Lung microvascular endothelial cell (primary cell): ENCODE measurements around the gene DEPDC1B. TPM values are rescaled to one million over a fixed set of nuclear protein-coding genes. Genes with fewer than 3 reads are reported as not detected.
"Not testable (repeated sequence)": the region's sequence is repeated elsewhere in the genome, so short reads cannot be mapped to it uniquely, and the experiment has no call there.

Experiments used
- DNase-seq, 2 donors: peaks; one replicate each; pipeline versions ENCODE4 v3.0.0 to v3.0.0-alpha.2; 2010; ENCODE audit warnings: low read depth in 2 of 2
- total RNA-seq: library from RNA; depleted of rRNA; stranded (reverse); fragments of >200 nt; gene quantifications from 2 replicates; pipeline ENCODE4 v1.2.1, GENCODE V29; 2014

DEPDC1B gene, protein sequence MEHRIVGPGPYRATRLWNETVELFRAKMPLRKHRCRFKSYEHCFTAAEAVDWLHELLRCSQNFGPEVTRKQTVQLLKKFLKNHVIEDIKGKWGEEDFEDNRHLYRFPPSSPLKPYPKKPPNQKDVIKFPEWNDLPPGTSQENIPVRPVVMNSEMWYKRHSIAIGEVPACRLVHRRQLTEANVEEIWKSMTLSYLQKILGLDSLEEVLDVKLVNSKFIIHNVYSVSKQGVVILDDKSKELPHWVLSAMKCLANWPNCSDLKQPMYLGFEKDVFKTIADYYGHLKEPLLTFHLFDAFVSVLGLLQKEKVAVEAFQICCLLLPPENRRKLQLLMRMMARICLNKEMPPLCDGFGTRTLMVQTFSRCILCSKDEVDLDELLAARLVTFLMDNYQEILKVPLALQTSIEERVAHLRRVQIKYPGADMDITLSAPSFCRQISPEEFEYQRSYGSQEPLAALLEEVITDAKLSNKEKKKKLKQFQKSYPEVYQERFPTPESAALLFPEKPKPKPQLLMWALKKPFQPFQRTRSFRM
- 1.6 and 5.9 TPM in 2 replicates for total RNA-seq

DNA sequence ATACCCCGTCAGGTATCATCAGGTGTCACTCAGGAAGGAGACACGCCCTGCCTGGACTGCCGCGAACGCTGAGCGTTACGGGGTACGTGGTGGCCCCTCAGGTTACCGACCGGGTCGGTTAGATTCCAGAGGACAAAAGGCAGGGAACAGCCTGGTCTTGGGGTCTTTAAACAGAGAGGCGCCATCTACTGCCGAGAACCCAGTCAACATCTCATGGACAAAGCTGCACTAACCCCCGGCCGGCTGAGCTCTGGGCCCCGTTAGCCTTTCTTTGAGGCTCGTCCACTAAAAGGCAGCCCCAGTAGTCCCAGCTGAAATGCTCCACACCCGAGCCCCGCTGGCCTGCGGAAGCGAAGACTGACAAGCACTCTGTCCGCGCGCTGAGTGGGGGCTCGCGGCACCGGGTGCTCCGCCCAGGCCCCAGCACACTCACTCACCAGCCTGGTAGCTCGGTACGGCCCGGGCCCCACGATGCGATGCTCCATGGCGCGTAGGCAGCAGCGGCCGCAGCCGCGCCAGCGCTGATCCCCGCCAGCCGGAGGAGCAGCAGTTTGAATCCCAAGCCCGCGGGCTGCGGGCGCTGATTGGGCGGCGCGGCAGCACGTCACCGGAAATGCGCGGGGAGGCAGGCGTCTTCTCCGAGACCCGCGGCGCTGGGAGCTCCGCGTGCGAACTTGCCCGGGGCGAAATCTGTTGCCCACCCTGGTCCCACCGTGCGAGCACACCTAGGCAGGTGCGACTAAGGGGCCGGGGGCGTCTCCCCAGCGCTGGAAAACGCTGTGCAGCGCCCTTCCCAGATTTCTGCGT is at the start of gene DEPDC1B:
Gene DEPDC1B (minus strand): TSS at position 558 of the 807 bp plus-strand sequence. CDS start 73 bp downstream, at position 485.
- DNase-seq: peak; percentile 90 to 91

DNA sequence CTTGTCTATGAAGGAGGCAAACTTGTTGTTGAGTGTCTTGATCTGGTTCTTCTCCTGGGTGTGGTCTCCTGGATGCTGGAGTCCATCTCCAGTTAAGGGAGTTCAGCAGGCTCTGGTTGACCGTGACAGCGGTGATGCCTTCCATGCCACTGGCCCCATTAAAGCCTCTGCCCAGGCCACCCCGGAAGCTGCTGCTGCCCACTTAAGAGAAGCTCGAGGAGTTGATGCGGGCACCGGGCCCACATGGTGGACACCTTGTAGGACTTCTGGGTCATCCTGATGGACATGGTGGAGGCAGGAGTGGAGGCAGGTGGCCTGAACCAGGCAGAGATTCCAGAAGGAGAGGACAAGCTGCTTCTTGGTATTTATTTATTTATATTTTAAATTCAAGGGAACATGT is 44.7 kb upstream of the DEPDC1B start:
- no peak for DNase-seq

DNA sequence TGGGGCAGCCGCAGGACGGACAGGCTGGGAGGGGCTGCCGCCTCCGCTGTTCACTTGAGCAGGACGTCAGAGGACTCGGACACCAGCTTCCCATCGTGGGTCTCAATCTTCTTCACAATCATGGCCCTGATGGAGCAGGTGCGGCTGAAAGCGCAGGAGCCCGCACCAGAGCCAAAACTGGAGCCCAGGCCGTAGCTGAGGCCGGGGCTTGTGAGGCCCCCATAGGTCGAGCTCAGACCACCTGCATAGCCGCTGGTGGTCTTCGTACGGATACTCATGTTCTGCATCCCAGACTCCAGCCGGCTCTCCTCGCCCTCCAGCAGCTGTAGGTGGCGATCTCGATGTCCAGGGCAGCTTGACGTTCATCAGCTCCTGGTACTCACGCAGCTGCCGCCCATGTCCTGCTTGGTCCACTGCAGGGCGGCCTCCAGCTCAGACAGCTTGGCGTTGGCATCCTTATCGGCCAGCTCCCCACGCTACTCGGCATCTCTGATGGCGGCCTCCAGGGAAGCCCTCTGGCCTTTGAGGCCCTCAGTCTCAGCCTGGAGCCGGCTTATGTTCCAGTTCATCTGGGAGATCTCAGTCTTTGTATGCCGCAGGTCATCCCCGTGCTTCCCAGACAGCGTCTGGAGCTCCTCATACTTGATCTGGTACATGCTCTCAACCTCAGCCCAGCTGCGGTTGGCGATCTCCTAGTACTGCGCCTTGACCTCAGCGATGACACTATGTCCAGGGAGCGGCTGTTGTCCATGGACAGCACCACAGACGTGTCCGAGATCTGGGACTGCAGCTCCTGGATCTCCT is 43.7 kb upstream of the DEPDC1B start:
- no peak for DNase-seq

DNA sequence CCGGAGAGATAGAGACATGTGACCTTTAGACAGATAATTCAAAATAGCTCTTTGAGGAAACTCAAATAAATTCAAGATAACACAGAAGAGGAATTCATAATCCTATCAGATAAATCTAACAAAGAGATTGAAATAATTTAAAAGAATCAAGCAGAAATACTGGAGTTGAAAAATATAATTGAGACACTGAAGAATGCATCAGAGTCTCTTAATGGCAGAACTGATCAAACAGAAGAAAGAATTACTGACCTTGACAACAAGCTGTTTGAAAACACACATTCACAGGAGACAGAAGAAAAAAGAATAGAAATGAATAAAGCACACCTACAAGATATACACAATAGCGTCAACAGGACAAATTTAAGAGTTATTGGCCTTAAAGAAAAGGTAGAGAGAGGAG is 40.4 kb upstream of the DEPDC1B start:
- no peak for DNase-seq

DNA sequence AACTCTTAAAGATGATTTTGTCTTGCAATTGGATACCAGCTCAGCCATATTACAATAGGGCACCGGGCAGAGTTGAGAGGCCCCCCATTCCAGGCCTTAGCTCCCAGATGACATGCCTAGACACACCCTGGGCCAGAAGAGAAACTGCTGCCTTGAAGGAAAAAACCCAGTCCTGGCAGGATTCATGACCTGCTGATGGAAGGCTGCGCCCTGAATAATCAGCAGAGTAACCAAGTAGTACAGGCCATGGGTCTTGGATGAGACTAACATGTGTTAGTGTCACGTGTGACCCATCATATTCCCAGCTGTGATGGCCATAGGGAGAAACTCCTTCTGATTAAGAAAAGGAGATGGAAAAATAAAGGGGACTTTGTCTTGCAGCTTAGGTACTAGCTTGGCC is 39.0 kb upstream of the DEPDC1B start:
- DNase-seq: no peak

DNA sequence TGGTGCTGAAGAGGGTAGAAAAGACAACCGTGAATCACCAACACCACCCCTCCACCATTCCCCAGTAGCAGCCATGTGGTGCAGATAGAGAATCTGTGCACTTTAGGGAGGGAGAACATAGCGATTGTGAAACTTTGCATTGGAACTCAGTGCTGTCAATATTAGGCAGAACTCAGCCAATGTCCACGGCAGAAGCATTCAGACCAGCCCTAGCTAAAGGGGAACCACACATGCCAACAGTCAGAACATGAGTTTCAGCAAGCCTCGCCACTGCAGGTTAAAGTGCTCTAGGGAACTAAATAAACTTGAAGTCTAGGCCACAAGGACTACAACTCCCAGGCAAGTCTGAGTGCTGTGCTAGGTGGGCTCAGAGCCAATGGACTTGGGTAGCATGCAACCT is 38.5 kb upstream of the DEPDC1B start:
- DNase-seq: no peak

DNA sequence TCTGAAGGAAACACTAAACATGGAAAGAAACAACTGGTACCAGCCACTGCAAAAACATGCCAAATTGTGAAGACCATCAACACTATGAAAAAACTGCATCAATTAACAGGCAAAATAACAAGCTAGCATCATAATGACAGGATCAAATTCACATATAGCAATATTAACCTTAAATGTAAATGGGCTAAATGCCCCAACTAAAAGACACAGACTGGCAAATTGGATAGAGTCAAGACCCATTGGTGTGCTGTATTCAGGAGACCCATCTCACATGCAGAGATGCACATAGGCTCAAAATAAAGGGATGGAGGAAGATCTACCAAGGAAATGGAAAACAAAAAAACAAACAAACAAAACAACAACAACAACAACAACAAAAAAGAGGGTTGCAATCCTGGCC is 30.9 kb upstream of the DEPDC1B start:
- DNase-seq: not testable (repeated sequence)

DNA sequence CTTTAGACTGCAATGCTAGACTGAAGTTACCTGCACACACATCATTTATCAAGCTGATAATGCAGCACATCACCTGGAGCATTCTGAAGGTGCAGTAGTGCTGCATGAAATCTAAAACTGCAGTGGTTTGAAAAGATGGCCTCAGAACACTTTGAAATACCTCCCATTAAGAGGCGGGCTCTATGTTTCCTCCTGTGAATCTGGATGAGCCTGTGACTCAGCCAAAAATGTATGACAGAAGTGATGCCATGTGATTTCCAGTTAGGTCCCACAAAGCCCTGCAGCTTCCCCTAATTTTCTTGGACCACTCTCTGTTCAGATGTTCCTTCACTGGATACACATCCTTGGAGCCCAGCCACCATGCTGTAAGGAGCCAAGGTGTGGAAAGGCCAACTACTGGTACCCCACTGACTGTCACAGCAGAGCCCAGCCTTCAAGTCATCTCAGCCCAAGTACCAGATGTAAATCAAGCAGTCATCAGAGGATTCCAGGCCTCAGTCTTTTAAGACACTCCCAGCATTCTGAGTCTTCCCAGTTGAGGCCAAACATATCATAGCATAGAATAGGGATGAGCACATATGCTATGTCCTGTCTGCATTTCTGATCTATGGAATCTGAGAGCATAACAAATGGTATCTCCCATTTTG is 27.2 kb upstream of the DEPDC1B start:
- no peak for DNase-seq

DNA sequence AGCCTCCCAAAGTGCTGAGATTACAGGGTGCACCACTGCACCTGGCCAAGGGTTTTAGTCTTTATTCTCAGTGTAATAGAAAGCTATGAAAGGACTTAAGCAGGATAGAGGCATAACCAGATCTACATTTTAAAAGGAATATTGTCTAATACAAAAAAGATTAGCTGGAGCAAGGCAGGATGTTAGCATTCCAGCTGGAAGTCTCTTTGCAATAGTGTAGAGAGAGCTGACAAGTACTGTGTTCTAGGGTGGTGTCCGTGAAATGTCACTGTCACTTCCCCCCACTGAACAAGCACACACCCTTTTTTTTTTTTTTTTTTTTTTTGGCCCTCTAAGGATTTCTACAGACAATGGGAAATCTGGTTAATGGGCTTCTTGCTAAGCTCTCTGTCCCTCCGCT is 24.2 kb upstream of the DEPDC1B start:
- DNase-seq: no peak

DNA sequence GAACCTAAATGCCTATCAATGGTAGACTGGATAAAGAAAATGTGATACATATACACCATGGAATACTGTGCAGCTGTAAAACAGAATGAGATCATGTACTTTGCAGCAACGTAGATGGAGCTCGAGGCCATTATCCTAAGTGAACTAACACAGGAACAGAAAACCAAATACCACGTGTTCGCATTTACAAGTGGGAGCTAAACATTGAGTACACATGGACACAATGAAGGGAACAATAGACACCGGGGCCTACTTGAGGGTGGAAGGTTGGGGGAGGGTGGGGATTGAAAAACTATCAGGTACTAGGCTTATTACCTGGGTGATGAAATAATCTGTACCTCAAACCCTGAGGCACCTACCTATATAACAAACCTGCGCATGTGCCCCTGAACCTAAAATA is 22.4 kb upstream of the DEPDC1B start:
- DNase-seq: no peak

DNA sequence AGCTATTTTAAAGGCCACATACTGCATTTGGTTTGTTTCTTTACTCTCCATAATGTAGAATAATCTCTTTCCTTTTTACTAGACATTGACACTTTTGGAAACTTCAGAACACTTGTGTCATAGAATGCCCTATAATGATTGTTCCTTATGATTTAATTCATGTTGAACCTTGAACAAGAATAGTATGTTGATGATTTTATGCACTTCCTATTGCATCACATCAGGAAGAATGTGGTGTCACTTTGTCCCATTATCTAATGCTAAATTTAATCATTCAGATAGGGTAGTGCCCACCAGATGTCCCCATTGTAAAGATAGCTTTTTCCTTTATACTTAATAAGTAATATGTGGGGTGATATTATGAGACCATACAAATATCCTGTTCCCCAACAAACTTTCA is 19.4 kb upstream of the DEPDC1B start:
- no peak for DNase-seq

DNA sequence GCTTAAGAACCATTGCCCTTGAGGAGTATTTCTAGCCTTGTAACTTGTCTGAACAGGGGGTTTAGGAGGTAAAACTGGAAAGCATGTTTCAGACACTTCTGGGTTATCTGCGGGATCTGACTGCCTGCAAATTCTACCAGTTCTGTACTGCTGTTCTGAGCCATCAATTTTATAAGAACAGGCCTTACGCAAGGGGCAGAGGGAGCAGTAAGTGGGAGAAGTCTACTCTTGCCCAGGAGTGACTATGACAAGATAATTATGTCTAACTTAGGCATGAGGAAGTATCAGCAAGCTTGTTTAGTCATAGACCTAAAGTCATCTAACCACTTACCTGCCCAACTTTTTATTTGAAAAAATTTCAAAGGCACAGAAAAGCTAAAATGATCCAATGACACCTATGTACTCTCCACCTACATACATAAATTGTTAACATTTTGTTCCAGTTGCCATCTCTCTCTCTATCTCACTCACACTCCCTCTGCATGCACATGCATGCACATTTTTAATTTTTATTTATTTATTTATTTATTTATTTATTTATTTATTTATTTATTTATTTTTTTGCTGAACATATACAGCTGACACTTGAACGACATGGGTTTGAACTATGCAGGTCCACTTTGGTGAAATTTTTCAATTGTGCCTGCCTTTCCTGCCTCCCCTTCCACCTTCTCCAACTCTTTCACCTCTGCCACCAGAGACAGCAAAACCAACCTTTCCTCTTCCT is 18.4 kb upstream of the DEPDC1B start:
- DNase-seq: no peak

DNA sequence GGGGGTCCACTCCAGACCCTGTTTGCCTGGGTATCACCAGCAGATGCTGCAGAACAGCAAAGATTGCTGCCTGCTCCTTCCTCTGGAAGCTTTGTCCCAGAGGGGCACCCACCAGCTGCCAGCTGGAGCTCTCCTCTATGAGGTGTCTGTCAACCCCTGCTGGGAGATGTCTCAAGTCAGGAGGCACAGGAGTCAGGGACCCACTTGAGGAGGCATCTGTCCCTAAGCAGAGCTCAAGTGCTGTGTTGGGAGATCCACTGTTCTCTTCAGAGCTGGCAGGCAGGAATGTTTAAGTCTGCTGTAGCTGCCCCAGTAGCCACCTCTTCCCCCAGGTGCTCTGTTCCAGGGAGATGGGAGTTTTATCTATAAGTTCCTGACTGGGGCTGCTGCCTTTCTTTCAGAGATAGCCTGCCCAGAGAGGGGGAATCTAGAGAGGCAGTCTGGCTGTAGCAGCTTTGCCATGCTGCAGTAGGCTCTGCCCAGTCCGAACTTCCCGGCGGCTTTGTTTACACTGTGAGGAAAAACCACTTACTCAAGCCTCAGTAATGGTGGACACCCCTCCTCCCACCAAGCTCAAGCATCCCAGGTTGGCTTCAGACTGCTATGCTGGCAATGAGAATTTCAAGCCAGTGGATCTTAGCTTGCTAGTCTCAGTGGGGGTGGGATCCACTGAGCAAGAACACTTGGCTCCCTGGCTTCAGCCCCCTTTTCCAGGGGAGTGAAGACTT is 15.4 kb upstream of the DEPDC1B start:
- not testable (repeated sequence) for DNase-seq

DNA sequence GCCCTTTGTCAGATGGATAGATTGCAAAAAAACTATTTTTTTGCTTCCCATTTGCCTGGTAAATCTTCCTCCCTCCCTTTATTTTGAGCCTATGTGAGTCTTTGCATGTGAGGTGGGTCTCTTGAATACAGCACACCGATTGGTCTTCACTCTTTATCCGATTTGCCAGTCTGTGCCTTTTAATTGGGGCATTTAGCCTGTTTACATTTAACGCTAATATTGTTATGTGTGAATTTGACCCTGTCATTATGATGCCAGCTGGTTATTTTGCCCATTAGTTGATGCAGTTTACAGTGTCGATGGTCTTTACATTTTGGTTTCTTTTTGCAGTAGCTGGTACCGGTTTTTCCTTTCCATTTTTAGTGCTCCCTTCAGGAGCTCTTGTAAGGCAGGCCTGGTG is 13.0 kb upstream of the DEPDC1B start:
- DNase-seq: no peak

DNA sequence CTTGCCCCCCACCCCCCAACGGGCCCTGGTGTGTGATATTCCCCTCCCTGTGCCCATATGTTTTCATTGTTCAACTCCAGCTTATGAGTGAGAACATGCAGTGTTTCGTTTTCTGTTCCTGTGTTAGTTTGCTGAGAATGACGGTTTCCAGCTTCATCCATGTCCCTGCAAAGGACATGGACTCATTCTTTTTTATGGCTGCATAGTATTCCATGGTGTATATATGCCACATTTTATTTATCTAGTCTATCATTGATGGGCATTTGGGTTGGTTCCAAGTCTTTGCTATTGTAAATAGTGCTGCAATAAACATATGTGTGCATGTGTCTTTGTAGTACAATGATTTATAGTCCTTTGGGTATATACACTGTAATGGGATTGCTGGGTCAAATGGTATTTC is 11.9 kb upstream of the DEPDC1B start:
- DNase-seq: not testable (repeated sequence)

DNA sequence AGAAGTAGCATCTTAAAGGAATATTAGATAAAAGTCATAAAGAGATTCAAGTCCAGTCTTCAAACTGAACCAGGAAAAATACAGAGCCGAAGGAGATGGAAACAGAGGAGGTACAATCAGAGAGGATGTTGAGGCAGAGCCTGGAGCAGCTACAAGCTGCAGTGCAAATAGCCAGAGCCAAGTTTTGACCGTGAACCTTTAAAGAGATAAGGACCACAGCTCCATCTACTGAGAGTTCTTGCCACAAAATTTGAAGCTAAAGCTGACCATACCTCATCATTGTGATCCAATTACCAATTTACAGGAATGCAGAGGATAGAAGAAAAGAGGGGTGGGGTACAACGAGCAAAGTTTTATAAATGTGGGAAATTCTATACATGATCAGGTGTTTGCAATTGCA is 10.4 kb upstream of the DEPDC1B start:
- DNase-seq: no peak

DNA sequence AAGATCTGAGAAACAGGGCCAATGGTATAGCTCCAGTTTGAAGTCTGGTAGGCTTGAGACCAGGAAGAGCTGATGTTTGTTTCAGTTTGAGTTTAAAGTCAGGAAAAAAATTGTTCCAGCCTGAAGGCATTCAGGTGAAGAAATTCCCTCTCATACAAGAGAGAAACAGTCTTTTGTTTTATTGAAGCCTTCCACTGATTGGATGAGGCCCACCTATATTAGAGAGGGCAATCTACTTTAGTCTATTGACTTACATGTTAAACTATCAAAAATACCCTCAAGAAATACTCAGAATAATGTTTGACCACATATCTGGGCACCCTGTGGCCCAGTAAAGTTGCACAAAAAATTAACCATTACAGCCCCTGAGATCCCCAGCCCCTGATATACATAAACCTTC is 5.2 kb upstream of the DEPDC1B start:
- no peak for DNase-seq

DNA sequence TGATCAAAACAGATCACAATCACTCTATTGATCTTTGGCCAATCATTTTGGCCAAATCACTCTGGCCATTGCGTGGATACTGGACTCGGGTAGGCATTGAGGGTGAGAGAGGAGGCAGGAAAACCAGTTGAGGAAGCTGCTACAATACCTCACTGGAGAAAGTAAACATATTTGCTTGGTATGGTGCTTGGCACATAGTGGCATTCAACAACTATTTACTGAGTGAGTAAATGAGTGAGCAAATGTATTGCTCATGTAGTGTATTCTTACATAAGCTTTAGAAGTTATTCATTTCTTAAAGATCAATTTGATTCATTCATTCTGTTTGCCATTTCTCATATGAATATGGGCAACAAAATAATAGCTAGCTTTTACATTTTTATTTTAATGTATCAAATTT is 4.0 kb upstream of the DEPDC1B start:
- DNase-seq: no peak

DNA sequence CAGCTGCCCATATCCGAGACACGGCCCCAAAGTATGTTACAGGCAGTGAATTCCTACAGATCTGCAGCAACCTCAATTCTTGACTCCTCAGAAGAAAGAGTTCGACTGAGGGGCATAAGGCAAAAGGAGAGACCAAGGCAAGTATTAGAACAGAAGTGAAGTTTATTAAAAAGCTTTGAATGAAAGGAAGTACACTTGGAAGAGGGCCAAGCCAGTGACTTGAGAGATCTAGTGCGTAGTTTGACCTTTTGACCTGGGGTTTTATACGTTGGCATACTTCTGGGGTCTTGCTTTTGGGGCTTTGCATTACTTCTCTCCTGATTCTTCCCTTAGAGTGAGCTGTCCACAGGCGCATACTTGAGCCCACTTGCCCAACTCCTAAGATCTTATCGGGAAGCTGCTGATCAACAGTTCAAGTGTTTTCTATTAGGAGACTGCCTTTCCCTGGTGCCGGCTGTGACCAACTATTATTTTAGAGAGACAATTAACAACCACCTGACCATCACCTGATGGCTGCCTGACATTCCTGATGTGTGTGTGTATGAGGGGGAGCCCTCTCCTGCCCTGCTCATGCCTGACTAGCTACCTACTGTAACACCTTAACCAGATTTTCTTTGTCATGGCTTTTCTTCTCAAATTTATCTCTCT is 1.5 kb upstream of the DEPDC1B start:
- DNase-seq: peak in 1 of 2 donors; percentile 37
